GM12875 (cell line): ENCODE results near the gene PRKN.

ENCODE experiments used
- H3K4me3 ChIP-seq: one replicate; pipeline ENCODE4 v1.5.1; 2011; ENCODE audit warnings: low read depth, low read length, control low read depth
- TF ChIP-seq, protein P1 (sequence below): IDR thresholded peaks from 2 replicates; pipeline ENCODE4 v1.5.1; 2011; ENCODE audit warnings: low read depth, mild to moderate bottlenecking, control low read depth, inconsistent platforms, low read length, moderate library complexity, borderline replicate concordance; ENCODE audit not compliant: insufficient read depth

The PRKN gene

DNA sequence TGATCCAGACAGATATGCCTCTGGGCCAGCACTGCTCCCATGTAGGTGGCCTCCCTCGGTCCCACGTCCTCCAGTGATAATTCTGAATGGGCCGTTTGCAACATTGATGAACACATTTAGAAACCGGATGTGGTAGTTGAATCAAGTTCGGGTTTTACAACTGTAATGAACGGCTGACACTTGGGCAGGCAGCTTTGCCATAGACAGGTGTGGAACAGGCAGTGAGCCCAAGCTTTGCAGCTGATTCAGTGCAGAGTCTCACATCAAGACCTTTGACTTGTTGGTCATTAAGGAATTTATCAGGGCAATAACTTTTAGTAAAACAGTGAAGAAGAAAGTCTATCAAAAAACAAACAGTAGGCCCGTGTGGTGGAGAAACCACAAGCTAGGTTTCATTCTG is 987.1 kb downstream of the PRKN start:
- TF ChIP-seq, protein P1, sequence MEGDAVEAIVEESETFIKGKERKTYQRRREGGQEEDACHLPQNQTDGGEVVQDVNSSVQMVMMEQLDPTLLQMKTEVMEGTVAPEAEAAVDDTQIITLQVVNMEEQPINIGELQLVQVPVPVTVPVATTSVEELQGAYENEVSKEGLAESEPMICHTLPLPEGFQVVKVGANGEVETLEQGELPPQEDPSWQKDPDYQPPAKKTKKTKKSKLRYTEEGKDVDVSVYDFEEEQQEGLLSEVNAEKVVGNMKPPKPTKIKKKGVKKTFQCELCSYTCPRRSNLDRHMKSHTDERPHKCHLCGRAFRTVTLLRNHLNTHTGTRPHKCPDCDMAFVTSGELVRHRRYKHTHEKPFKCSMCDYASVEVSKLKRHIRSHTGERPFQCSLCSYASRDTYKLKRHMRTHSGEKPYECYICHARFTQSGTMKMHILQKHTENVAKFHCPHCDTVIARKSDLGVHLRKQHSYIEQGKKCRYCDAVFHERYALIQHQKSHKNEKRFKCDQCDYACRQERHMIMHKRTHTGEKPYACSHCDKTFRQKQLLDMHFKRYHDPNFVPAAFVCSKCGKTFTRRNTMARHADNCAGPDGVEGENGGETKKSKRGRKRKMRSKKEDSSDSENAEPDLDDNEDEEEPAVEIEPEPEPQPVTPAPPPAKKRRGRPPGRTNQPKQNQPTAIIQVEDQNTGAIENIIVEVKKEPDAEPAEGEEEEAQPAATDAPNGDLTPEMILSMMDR, result no peak
- H3K4me3 ChIP-seq, result no peak overlapping the region

DNA sequence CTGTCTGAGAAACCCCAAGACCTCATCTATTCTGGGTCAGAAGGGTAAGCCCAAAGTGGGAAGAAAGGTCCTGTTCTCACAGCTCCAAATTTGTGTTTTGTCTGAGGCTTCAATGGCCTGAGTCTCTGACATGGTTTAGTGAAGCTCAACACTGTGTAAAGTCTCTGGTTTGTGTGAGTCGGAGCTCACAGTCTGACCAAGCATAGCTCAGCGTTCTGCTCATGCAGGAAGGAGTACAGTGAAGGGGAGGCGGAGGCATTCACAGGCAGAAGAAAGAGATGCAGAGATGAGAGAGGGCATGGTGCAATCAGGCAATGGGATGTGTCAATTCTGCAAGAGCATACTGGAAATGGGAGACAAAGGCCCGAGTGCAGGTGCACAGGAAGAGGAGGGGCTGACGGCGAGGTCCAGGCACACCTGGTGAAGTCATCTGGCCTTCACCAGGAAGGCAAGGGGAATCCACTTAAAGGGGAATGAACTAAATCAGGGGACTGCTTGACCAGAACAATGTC is 990.7 kb downstream of the PRKN start:
- no peak overlapping the region for H3K4me3 ChIP-seq
- TF ChIP-seq, protein P1, result no peak

DNA sequence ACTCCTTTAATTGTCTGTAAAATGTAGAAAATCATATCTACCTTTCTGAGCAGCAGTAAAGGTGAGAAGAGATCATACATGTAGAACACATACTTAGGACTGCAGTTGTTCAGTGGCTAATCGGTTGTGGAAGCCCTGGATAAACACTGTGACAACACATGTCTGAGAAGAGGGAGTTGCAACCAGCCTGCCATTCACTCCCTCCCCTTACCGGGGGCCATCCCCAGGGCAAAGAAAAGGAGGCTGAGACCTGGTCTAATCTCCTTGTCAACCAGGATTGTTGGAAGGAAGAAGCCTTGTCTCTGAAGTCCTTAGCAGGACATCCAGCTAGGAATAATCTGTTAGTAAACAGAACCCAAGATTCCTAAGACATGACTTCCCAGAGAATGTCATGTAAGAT is 991.2 kb downstream of the PRKN start:
- TF ChIP-seq, protein P1, result no peak
- H3K4me3 ChIP-seq, result no peak overlapping the region

DNA sequence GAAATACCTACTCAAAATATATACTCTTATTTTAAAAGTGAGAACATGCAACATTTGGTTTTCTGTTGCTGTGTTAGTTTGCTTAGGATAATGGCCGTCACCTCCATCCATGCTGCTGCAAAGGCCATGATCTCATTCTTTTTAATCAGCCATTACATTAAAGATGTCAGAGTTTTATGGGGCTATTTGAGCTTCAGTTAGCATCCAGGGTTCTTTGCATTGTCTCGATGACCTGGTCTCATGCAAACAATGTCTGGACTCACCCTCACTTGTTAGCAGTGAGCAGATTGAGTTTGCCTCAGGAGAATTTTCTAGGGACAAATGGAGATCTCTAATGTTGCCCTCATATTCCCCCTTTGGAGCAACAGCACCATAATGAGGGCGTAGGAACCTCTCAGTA is 995.0 kb downstream of the PRKN start:
- TF ChIP-seq, protein P1, result no peak
- H3K4me3 ChIP-seq, result no peak overlapping the region

DNA sequence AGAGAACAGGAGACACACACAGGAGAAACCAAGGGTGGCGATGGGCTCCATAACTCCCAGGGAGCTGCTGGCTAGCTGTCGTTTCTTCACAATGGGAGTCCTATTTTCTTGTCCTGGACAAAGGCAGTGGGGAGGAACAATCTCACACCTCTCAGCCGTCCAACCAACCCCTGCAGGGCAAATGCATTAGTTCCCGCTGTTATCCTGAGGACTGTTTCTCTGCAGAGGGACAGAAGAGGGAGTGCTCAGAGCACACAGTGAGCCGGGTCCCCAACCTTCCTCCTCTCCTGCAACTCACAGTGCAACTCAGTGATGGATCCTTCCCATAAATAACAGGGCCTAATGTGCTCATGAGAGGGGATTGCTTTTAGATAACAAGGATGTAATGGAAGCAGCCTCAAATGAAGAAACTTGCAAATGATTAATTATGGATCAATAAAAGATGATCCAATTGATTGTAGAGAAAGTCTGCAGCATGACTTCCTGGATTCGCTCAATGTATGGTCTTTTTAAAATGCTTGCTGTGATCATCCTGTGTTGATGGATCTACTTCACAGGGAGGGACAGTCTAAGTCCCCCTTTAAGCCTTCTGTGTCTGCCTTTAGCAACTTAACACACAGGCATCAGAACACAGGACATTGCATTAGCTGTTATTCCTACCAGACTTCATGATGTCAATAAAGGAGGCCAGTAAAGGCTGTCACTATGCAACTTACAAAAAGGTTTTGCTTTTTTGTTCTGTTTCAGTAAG is 1000.3 kb downstream of the PRKN start:
- TF ChIP-seq, protein P1, result no peak
- no peak overlapping the region for H3K4me3 ChIP-seq

DNA sequence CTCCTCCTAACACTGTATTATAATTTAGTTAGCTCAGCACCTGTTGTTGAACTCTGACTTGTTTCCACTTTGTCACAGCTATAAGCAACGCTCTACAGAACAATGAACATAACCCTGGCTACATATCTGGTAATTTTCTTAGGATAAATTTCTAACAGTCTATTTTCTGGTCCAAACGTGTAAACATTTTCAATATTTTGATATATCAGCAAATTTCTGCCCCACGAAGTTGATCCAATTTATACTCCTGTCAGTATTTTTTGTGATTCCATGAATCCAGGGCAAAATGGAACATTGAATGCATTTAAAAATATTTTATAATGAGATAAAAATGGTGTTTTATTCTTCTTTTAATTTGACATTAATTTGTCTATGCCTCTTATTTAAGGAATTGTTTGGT is 1005.2 kb downstream of the PRKN start:
- TF ChIP-seq, protein P1, result no peak
- H3K4me3 ChIP-seq, result no peak overlapping the region

GRCh38 chr6:161721511-161721910 is 1006.1 kb downstream of the PRKN start:
- H3K4me3 ChIP-seq, result no peak overlapping the region
- TF ChIP-seq, protein P1, result no peak
